ENCODE results near the gene ZNF879.

The ZNF879 gene

DNA sequence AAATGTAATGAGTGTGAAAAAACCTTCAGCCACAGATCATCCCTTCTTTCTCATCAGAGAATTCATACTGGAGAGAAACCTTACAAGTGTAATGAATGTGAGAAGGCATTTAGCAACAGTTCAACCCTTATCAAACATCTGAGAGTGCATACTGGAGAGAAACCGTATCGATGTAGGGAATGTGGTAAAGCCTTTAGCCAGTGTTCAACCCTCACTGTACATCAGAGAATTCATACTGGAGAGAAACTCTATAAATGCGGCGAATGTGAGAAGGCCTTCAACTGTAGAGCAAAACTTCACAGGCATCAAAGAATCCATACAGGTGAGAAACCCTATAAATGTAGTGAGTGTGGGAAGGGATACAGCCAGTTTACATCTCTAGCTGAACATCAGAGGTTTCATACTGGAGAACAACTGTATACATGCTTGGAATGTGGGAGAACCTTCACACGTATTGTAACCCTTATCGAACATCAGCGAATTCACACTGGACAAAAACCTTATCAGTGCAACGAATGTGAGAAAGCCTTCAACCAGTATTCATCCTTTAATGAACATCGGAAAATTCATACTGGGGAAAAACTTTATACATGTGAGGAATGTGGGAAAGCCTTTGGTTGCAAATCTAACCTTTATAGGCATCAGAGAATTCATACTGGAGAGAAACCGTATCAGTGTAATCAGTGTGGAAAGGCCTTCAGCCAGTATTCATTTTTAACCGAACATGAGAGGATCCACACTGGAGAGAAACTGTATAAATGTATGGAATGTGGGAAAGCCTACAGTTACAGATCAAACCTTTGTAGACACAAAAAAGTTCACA is 55.8 kb downstream of the ZNF879 start:
- no peak overlapping the region for H3K27ac ChIP-seq (ENCODE audit: extremely low read depth, low read depth, low read length)
- CTCF ChIA-PET, result no interaction called here
- no peaks in the 10 kb centered on the region; the same call in 1 of the 2 replicates for H3K9me3 ChIP-seq (ENCODE audit: control insufficient read depth, insufficient read depth, low read depth, low read length)
- POLR2A ChIA-PET, result no interaction called here
- TF ChIP-seq ZNF16 (tag by site-specific recombination; IDR thresholded peaks at IDR 0.05; ENCODE audit: low read depth) (no peak), ZNF843 (tag by site-specific recombination; IDR thresholded peaks at IDR 0.05) (no peak), ZNF777 (tag by site-specific recombination; IDR thresholded peaks at IDR 0.05; ENCODE audit: borderline replicate concordance) (no peak), ZXDB (tag by site-specific recombination; IDR thresholded peaks at IDR 0.05) (no peak), ZNF292 (tag by site-specific recombination; IDR thresholded peaks at IDR 0.05; ENCODE audit: borderline replicate concordance, low read depth) (no peak), ZNF548 (tag by site-specific recombination; IDR thresholded peaks at IDR 0.05) (no peak), ZNF544 (tag by site-specific recombination; IDR thresholded peaks at IDR 0.05) (no peak), ZNF23 (tag by site-specific recombination; IDR thresholded peaks at IDR 0.05; ENCODE audit: borderline replicate concordance) (no peak), ZNF549 (tag by site-specific recombination; IDR thresholded peaks at IDR 0.05) (no peak), ZNF112 (tag by site-specific recombination; IDR thresholded peaks at IDR 0.05) (no peak), ZNF169 (tag by site-specific recombination; IDR thresholded peaks at IDR 0.05) (no peak), ZFP69B (tag by site-specific recombination; IDR thresholded peaks at IDR 0.05) (no peak), ZNF274 (IDR thresholded peaks at IDR 0.05; ENCODE audit: low read length) (peak; percentile 87), ZNF274 (tag by site-specific recombination; IDR thresholded peaks at IDR 0.05; ENCODE audit: borderline replicate concordance) (peak; percentile 94), GFI1B (tag by site-specific recombination; IDR thresholded peaks at IDR 0.05) (no peak), ZNF837 (tag by site-specific recombination; IDR thresholded peaks at IDR 0.05) (no peak), ZNF146 (tag by site-specific recombination; IDR thresholded peaks at IDR 0.05) (no peak), ZNF560 (tag by site-specific recombination; IDR thresholded peaks at IDR 0.05; ENCODE audit: borderline replicate concordance) (no peak), SETDB1 (IDR thresholded peaks at IDR 0.05; ENCODE audit: insufficient read length, low read length) (peak; percentile 96), ZIC2 (tag by site-specific recombination; IDR thresholded peaks at IDR 0.05) (no peak), TRIM28 (IDR thresholded peaks at IDR 0.05; ENCODE audit: borderline replicate concordance, low read length) (peak; percentile 91; the same call in 1 of the 2 replicates), ZNF664 (tag by site-specific recombination; IDR thresholded peaks at IDR 0.05) (no peak)
- TF ChIP-seq, protein P1, sequence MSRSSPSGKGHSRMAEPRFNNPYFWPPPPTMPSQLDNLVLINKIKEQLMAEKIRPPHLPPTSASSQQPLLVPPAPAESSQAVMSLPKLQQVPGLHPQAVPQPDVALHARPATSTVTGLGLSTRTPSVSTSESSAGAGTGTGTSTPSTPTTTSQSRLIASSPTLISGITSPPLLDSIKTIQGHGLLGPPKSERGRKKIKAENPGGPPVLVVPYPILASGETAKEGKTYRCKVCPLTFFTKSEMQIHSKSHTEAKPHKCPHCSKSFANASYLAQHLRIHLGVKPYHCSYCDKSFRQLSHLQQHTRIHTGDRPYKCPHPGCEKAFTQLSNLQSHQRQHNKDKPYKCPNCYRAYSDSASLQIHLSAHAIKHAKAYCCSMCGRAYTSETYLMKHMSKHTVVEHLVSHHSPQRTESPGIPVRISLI (tag by site-specific recombination; IDR thresholded peaks at IDR 0.05), result no peak
- TF ChIP-seq, protein P2, sequence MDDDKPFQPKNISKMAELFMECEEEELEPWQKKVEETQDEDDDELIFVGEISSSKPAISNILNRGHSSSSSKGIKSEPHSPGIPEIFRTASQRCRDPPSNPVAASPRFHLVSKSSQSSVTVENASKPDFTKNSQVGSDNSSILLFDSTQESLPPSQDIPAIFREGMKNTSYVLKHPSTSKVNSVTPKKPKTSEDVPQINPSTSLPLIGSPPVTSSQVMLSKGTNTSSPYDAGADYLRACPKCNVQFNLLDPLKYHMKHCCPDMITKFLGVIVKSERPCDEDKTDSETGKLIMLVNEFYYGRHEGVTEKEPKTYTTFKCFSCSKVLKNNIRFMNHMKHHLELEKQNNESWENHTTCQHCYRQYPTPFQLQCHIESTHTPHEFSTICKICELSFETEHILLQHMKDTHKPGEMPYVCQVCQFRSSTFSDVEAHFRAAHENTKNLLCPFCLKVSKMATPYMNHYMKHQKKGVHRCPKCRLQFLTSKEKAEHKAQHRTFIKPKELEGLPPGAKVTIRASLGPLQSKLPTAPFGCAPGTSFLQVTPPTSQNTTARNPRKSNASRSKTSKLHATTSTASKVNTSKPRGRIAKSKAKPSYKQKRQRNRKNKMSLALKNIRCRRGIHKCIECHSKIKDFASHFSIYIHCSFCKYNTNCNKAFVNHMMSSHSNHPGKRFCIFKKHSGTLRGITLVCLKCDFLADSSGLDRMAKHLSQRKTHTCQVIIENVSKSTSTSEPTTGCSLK (tag by site-specific recombination; IDR thresholded peaks at IDR 0.05), result no peak
- TF ChIP-seq, protein P3, sequence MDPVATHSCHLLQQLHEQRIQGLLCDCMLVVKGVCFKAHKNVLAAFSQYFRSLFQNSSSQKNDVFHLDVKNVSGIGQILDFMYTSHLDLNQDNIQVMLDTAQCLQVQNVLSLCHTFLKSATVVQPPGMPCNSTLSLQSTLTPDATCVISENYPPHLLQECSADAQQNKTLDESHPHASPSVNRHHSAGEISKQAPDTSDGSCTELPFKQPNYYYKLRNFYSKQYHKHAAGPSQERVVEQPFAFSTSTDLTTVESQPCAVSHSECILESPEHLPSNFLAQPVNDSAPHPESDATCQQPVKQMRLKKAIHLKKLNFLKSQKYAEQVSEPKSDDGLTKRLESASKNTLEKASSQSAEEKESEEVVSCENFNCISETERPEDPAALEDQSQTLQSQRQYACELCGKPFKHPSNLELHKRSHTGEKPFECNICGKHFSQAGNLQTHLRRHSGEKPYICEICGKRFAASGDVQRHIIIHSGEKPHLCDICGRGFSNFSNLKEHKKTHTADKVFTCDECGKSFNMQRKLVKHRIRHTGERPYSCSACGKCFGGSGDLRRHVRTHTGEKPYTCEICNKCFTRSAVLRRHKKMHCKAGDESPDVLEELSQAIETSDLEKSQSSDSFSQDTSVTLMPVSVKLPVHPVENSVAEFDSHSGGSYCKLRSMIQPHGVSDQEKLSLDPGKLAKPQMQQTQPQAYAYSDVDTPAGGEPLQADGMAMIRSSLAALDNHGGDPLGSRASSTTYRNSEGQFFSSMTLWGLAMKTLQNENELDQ (tag by site-specific recombination; IDR thresholded peaks at IDR 0.05; ENCODE audit: low read depth), result no peak
- TF ChIP-seq, protein P4, sequence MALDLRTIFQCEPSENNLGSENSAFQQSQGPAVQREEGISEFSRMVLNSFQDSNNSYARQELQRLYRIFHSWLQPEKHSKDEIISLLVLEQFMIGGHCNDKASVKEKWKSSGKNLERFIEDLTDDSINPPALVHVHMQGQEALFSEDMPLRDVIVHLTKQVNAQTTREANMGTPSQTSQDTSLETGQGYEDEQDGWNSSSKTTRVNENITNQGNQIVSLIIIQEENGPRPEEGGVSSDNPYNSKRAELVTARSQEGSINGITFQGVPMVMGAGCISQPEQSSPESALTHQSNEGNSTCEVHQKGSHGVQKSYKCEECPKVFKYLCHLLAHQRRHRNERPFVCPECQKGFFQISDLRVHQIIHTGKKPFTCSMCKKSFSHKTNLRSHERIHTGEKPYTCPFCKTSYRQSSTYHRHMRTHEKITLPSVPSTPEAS (tag by site-specific recombination; IDR thresholded peaks at IDR 0.05), result no peak
- TF ChIP-seq, protein P5, sequence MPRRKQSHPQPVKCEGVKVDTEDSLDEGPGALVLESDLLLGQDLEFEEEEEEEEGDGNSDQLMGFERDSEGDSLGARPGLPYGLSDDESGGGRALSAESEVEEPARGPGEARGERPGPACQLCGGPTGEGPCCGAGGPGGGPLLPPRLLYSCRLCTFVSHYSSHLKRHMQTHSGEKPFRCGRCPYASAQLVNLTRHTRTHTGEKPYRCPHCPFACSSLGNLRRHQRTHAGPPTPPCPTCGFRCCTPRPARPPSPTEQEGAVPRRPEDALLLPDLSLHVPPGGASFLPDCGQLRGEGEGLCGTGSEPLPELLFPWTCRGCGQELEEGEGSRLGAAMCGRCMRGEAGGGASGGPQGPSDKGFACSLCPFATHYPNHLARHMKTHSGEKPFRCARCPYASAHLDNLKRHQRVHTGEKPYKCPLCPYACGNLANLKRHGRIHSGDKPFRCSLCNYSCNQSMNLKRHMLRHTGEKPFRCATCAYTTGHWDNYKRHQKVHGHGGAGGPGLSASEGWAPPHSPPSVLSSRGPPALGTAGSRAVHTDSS (tag by site-specific recombination; IDR thresholded peaks at IDR 0.05), result no peak
- peaks cover 0 to 4% of the 10 kb centered on the region in 2 experiments; a peak in 1 of 3 replicates for H3K36me3 ChIP-seq (ENCODE audit: control insufficient read depth in 2 of 2, insufficient read depth in 1 of 2, low read length in 2 of 2)
- no peak overlapping the region for H3K4me3 ChIP-seq (ENCODE audit: low read depth, low read length)
- H3K4me1 ChIP-seq (ENCODE audit: control insufficient read depth, insufficient read depth, low read length), result no peaks in the 10 kb centered on the region

Data from HEK293 (cell line).